Vagina (tissue), 2 donors: ENCODE data around the gene MLN. TPM values are rescaled to one million over a fixed set of nuclear protein-coding genes. Genes with fewer than 3 reads are reported as not detected.

Source experiments
- DNase-seq, 2 donors: peaks; one replicate each; pipeline ENCODE4 v3.0.0-alpha.2; 2017; ENCODE audit errors: extremely low spot score in 2 of 2
- H3K27ac ChIP-seq: fragments of 200-600 bp; sonication (generic); one replicate; pipeline ENCODE4 v1.5.1; 2019
- H3K27me3 ChIP-seq: fragments of 200-600 bp; sonication (generic); one replicate; pipeline ENCODE4 v1.5.1; 2019
- H3K36me3 ChIP-seq, 2 donors: fragments of 200-600 bp; sonication (generic); one replicate each; pipeline ENCODE4 v1.5.1; 2017 to 2019
- H3K4me1 ChIP-seq: fragments of 200-600 bp; sonication (generic); one replicate; pipeline ENCODE4 v1.5.1; 2019
- H3K4me3 ChIP-seq, 2 donors: fragments of 200-600 bp; sonication (generic); 1 replicate in 1 of 2; 2 replicates in 1 of 2; pipeline ENCODE4 v1.5.1; 2016 to 2019
- H3K9me3 ChIP-seq: fragments of 200-600 bp; sonication (generic); one replicate; pipeline ENCODE4 v1.5.1; 2019
- CTCF ChIP-seq, 3 experiments: fragments of 450-650 bp in 2 of 3; fragments of 200-600 bp in 1 of 3; sonication (generic) in 1 of 3; IDR thresholded peaks; one replicate each; pipeline ENCODE4 v1.5.1; 2017 to 2019; ENCODE audit warnings: antibody characterized with exemption in 3 of 3, mild to moderate bottlenecking in 2 of 3, moderate library complexity in 2 of 3
- POLR2A ChIP-seq, 2 donors: fragments of 450-650 bp; IDR thresholded peaks; one replicate each; pipeline ENCODE4 v1.6.1; 2017; ENCODE audit warnings: antibody characterized with exemption in 2 of 2, mild to moderate bottlenecking in 2 of 2, moderate library complexity in 2 of 2
- POLR2AphosphoS5 ChIP-seq, 2 donors: sonication (generic); formaldehyde crosslinking; IDR thresholded peaks; one replicate each; pipeline ENCODE4 v1.9.0; 2017; ENCODE audit warnings: antibody characterized with exemption in 2 of 2, mild to moderate bottlenecking in 2 of 2, low read depth in 1 of 2; ENCODE audit not compliant: insufficient read depth in 1 of 2
- intact Hi-C: fragments of 100-400 bp; cut with DNase I; formaldehyde crosslinking; loops from one replicate; pipeline ENCODE4 v1.15.1; 2023
- total RNA-seq: library from RNA; depleted of rRNA; stranded (reverse); fragments of >200 nt; gene quantifications from one replicate; pipeline ENCODE4 v1.2.3, GENCODE V29; 2016

The MLN gene
- total RNA-seq, 1 donor from 2014 or later: not detected

GRCh38 chr6:33763483-33763882 lies 40.3 kb downstream of the MLN start:
- intact Hi-C loops: no loop called here

GRCh38 chr6:33762713-33763112 lies 41.1 kb downstream of the MLN start:
- H3K4me1 ChIP-seq: peaks cover 22% of the 10 kb centered on the region
- intact Hi-C loops: no loop called here
- no peaks in the 10 kb centered on the region for H3K27me3 ChIP-seq
- no peak for DNase-seq
- H3K4me3 ChIP-seq: no peak overlapping the region
- TF ChIP-seq POLR2A (IDR thresholded peaks at IDR 0.05): no peak
- TF ChIP-seq POLR2AphosphoS5 (IDR thresholded peaks at IDR 0.05; ENCODE audit: insufficient read depth in 1 of 2, low read depth in 1 of 2): no peak
- TF ChIP-seq CTCF (IDR thresholded peaks at IDR 0.05): no peak
- H3K27ac ChIP-seq: no peak overlapping the region
- H3K36me3 ChIP-seq: no peaks in the 10 kb centered on the region
- H3K9me3 ChIP-seq: no peaks in the 10 kb centered on the region

More at GRCh38 chr6:33763483-33763882, 40.3 kb downstream of the MLN start:
- Histone ChIP-seq H3K36me3 (no peaks in the 10 kb centered on the region), H3K4me3 (no peak overlapping the region), H3K9me3 (no peaks in the 10 kb centered on the region), H3K4me1 (peaks cover 25% of the 10 kb centered on the region), H3K27ac (no peak overlapping the region), H3K27me3 (no peaks in the 10 kb centered on the region)
- DNase-seq: no peak
- TF ChIP-seq POLR2AphosphoS5 (IDR thresholded peaks at IDR 0.05; ENCODE audit: insufficient read depth in 1 of 2, low read depth in 1 of 2): no peak
- no peak for TF ChIP-seq POLR2A (IDR thresholded peaks at IDR 0.05)
- no peak for TF ChIP-seq CTCF (IDR thresholded peaks at IDR 0.05)

- no peak for DNase-seq
These were observed 41.7 kb downstream of the MLN start for GRCh38 chr6:33761922-33762629.

GRCh38 chr6:33761581-33761921 lies 42.3 kb downstream of the MLN start:
- Histone ChIP-seq H3K36me3 (no peaks in the 10 kb centered on the region), H3K9me3 (no peaks in the 10 kb centered on the region), H3K27ac (peak overlapping the region; percentile 10), H3K4me1 (peaks cover 22% of the 10 kb centered on the region), H3K4me3 (no peak overlapping the region), H3K27me3 (no peaks in the 10 kb centered on the region)
- no peak for DNase-seq
- intact Hi-C loops: no loop called here
- TF ChIP-seq POLR2A (IDR thresholded peaks at IDR 0.05) (no peak), POLR2AphosphoS5 (IDR thresholded peaks at IDR 0.05; ENCODE audit: insufficient read depth in 1 of 2, low read depth in 1 of 2) (no peak), CTCF (IDR thresholded peaks at IDR 0.05) (no peak)

More at GRCh38 chr6:33761922-33762629, 41.7 kb downstream of the MLN start:
- Histone ChIP-seq H3K27me3 (no peaks in the 10 kb centered on the region), H3K4me3 (no peak overlapping the region), H3K4me1 (peaks cover 22% of the 10 kb centered on the region), H3K36me3 (no peaks in the 10 kb centered on the region), H3K27ac (peak overlapping the region; percentile 10), H3K9me3 (no peaks in the 10 kb centered on the region)
- TF ChIP-seq POLR2AphosphoS5 (IDR thresholded peaks at IDR 0.05; ENCODE audit: insufficient read depth in 1 of 2, low read depth in 1 of 2): peak in 1 of 2 donors; percentile 32
- no peak for TF ChIP-seq POLR2A (IDR thresholded peaks at IDR 0.05)
- peak; percentile 15 to 41 (median 40) for TF ChIP-seq CTCF (IDR thresholded peaks at IDR 0.05)
- intact Hi-C loops: no loop called here

- Histone ChIP-seq H3K27me3 (no peaks in the 10 kb centered on the region), H3K4me1 (peaks cover 22% of the 10 kb centered on the region), H3K9me3 (no peaks in the 10 kb centered on the region), H3K36me3 (no peaks in the 10 kb centered on the region), H3K27ac (no peak overlapping the region), H3K4me3 (no peak overlapping the region)
- intact Hi-C loops: no loop called here
- DNase-seq: no peak
- TF ChIP-seq CTCF (IDR thresholded peaks at IDR 0.05) (no peak), POLR2A (IDR thresholded peaks at IDR 0.05) (no peak), POLR2AphosphoS5 (IDR thresholded peaks at IDR 0.05; ENCODE audit: insufficient read depth in 1 of 2, low read depth in 1 of 2) (no peak)
These were observed 43.7 kb downstream of the MLN start for GRCh38 chr6:33759887-33760629.
